ENCODE measurements around the gene CCK. TPM values are rescaled to one million over a fixed set of nuclear protein-coding genes. Genes with fewer than 3 reads are reported as not detected.

CCK gene, protein sequence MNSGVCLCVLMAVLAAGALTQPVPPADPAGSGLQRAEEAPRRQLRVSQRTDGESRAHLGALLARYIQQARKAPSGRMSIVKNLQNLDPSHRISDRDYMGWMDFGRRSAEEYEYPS
- total RNA-seq (not detected), polyA plus RNA-seq (under 1 TPM in 1 of 2 donors, not detected in 1; 0.63 TPM)
- long read RNA-seq, donor 1, partial matches to known transcripts, result 0 of 1 reads
- long read RNA-seq, donor 1, other reads (novel, unspliced or antisense), result 1 of 1 reads
- long read RNA-seq, donor 2, result 0 reads

DNA sequence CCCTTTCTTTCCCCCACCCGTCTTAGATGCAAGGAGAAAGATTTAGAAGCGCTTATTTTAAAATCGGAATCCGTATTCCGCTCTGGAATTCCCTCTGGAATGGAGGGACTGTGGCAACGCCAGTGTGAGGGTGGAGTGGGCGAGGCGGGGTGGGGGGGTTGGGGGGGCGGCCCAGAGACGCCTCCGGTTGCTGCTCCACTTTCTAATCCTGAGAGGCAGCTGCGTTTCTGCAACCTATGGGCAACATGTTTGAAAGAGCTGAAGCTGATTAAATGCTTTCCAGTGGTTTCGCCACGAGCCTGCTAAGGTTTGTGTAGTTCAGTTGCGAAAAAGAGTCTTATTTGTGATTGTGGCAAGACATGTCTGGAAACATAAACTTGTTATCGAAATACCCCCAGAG lies at the start of gene CCK:
Gene CCK (minus strand): TSS at position 101 of the 400 bp plus-strand sequence. CDS start 2,555 bp downstream, outside the sequence.
- Histone ChIP-seq H3K27ac (ENCODE audit: low read depth in 1 of 2, low read length in 2 of 2) (no peak within 1 kb of the TSS), H3K4me3 (ENCODE audit: low read length in 2 of 2) (no peak within 1 kb of the TSS), H3K9me3 (ENCODE audit: control insufficient read depth, low read length) (peaks cover 5% of the 10 kb centered on the region), H3K27me3 (ENCODE audit: control insufficient read depth in 1 of 2, insufficient read depth in 2 of 2, low read length in 1 of 2) (no peaks in the 10 kb centered on the region), H3K4me1 (ENCODE audit: control insufficient read depth in 1 of 2, insufficient read depth in 2 of 2, low read length in 2 of 2) (no peaks in the 10 kb centered on the region), H3K36me3 (ENCODE audit: control insufficient read depth in 1 of 2, insufficient read depth in 2 of 2, low read length in 1 of 2) (no peaks in the 10 kb centered on the region)
- no peak for ATAC-seq (ENCODE audit: low FRiP score)
- DNase-seq, result no peak
- intact Hi-C loops (cut with DNase I), result no loop called here
- WGBS, 2 donors, result 35 to 39% methylated on average over 16 of the region's 16 CpGs

DNA sequence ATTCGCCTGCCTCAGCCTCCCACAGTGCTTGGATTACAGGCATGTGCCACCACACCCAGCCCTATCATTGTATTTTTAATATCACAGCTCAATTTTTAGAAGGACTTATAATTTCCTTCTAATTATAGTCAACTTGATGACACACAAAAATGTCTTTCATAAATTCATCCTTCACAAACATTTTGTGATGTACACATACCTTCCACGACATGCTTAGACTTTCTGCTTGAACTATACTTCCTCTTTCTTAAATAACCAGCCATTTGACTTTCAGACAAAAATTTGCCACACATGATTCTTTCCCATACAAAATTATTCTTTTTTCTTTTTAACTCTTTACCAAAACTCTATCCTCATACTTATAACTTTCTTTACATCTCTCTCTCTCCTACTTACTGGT lies 48.4 kb upstream of the CCK start:
- WGBS, 2 donors, result 45 to 55% methylated on average over 2 of the region's 2 CpGs

DNA sequence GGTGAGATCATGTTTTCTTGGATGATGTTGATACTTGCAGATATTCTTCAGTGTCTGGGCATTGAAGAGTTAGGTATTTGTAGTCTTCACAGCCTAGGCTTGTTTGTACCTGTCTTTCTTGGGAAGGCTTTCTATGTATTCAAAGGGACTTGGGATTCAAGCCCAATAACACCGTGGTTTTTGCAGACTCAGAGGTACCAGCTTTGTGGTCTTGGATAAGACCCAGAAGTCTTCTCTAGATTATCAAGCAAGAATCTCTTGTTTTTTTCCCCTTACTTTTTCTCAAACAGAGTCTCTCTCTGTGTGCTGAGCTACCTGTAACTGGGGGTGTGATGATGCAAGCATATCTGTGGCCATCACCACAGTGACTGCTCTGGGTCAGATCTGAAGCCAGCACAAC lies 42.7 kb upstream of the CCK start:
- Histone ChIP-seq H3K27me3 (ENCODE audit: control insufficient read depth in 1 of 2, insufficient read depth in 2 of 2, low read length in 1 of 2) (no peaks in the 10 kb centered on the region), H3K4me3 (ENCODE audit: low read length in 2 of 2) (no peak overlapping the region), H3K27ac (ENCODE audit: low read depth in 1 of 2, low read length in 2 of 2) (no peak overlapping the region), H3K36me3 (ENCODE audit: control insufficient read depth in 1 of 2, insufficient read depth in 2 of 2, low read length in 1 of 2) (no peaks in the 10 kb centered on the region), H3K9me3 (ENCODE audit: control insufficient read depth, low read length) (no peaks in the 10 kb centered on the region), H3K4me1 (ENCODE audit: control insufficient read depth in 1 of 2, insufficient read depth in 2 of 2, low read length in 2 of 2) (no peaks in the 10 kb centered on the region)
- ATAC-seq (ENCODE audit: low FRiP score) (no peak), DNase-seq (no peak)
- 56 to 70% methylated on average over 1 of the region's 1 CpG for WGBS, 2 donors
- intact Hi-C loops (cut with DNase I), result no loop called here

More for the DNA sequence above, 48.4 kb upstream of the CCK start:
- no peaks in the 10 kb centered on the region for H3K27me3 ChIP-seq (ENCODE audit: control insufficient read depth in 1 of 2, insufficient read depth in 2 of 2, low read length in 1 of 2)
- DNase-seq (no peak), ATAC-seq (ENCODE audit: low FRiP score) (no peak)
- H3K4me1 ChIP-seq (ENCODE audit: control insufficient read depth in 1 of 2, insufficient read depth in 2 of 2, low read length in 2 of 2), result no peaks in the 10 kb centered on the region
- H3K27ac ChIP-seq (ENCODE audit: low read depth in 1 of 2, low read length in 2 of 2), result no peak overlapping the region
- no peaks in the 10 kb centered on the region for H3K9me3 ChIP-seq (ENCODE audit: control insufficient read depth, low read length)
- H3K4me3 ChIP-seq (ENCODE audit: low read length in 2 of 2), result no peak overlapping the region
- no peaks in the 10 kb centered on the region for H3K36me3 ChIP-seq (ENCODE audit: control insufficient read depth in 1 of 2, insufficient read depth in 2 of 2, low read length in 1 of 2)
- intact Hi-C loops (cut with DNase I), result no loop called here

DNA sequence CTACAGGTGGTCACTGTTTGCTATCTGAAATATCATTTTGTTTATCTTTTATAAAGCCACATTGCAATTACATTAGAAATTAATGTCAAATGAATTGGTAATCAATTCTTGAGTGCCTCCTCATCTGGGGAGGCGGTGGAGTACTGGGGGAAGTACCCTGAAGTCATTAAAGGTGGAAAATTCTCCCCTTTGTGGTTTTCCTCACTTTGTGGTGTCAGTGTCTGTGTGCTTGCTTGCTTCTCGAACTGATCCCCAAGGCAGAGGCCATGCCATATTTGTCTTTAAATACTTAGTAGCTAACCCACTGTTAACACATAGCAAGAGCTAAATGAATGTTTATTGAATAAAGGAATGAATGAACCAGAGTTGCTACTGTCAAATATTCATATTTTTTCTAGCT lies 40.5 kb upstream of the CCK start:
- no peak for DNase-seq
- intact Hi-C loops (cut with DNase I), result no loop called here
- no peak for ATAC-seq (ENCODE audit: low FRiP score)
- Histone ChIP-seq H3K9me3 (ENCODE audit: control insufficient read depth, low read length) (no peaks in the 10 kb centered on the region), H3K27me3 (ENCODE audit: control insufficient read depth in 1 of 2, insufficient read depth in 2 of 2, low read length in 1 of 2) (no peaks in the 10 kb centered on the region), H3K4me1 (ENCODE audit: control insufficient read depth in 1 of 2, insufficient read depth in 2 of 2, low read length in 2 of 2) (no peaks in the 10 kb centered on the region), H3K36me3 (ENCODE audit: control insufficient read depth in 1 of 2, insufficient read depth in 2 of 2, low read length in 1 of 2) (no peaks in the 10 kb centered on the region), H3K27ac (ENCODE audit: low read depth in 1 of 2, low read length in 2 of 2) (no peak overlapping the region), H3K4me3 (ENCODE audit: low read length in 2 of 2) (no peak overlapping the region)
- WGBS, 2 donors, result 52 to 55% methylated on average over 2 of the region's 2 CpGs

DNA sequence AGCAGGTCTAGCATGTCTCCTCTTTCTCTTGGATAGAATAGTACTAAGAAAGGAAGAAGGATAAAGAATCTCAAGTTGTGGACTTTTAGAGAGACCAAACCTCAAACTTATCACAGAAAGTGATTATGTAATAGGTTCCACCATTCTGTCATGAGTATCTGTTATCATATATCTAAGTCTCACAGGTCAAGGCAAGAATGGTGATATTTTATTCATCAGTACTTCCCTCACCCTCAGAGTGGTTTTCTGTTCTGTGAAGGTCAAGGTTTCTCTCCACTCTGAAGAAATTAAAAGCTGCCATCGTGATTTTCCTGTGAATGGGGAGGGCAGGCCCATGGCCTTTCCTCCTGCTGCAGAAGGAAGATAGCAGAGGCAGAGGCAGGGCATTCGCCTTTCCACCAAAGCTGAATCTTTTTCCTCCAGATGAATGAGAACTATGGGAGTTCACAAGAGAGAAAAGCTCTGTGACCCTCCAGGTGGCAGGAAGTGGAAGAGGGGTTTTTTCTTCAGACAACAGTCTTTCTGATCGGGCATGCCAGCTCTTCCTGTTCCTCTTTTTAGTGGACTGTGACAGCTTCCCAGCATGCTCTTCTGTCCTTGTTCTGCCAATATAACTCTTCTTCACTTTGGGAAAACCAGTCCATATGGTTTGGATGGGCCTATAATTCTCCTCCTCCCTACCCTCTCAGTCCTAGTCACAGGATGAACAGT lies 37.1 kb upstream of the CCK start:
- 41 to 51% methylated on average over 3 of the region's 3 CpGs for WGBS, 2 donors
- no peak for ATAC-seq (ENCODE audit: low FRiP score)
- Histone ChIP-seq H3K4me1 (ENCODE audit: control insufficient read depth in 1 of 2, insufficient read depth in 2 of 2, low read length in 2 of 2) (no peaks in the 10 kb centered on the region), H3K27me3 (ENCODE audit: control insufficient read depth in 1 of 2, insufficient read depth in 2 of 2, low read length in 1 of 2) (no peaks in the 10 kb centered on the region), H3K27ac (ENCODE audit: low read depth in 1 of 2, low read length in 2 of 2) (no peak overlapping the region), H3K9me3 (ENCODE audit: control insufficient read depth, low read length) (peaks cover 1% of the 10 kb centered on the region), H3K4me3 (ENCODE audit: low read length in 2 of 2) (no peak overlapping the region), H3K36me3 (ENCODE audit: control insufficient read depth in 1 of 2, insufficient read depth in 2 of 2, low read length in 1 of 2) (no peaks in the 10 kb centered on the region)
- no peak for DNase-seq
- intact Hi-C loops (cut with DNase I), result no loop called here

DNA sequence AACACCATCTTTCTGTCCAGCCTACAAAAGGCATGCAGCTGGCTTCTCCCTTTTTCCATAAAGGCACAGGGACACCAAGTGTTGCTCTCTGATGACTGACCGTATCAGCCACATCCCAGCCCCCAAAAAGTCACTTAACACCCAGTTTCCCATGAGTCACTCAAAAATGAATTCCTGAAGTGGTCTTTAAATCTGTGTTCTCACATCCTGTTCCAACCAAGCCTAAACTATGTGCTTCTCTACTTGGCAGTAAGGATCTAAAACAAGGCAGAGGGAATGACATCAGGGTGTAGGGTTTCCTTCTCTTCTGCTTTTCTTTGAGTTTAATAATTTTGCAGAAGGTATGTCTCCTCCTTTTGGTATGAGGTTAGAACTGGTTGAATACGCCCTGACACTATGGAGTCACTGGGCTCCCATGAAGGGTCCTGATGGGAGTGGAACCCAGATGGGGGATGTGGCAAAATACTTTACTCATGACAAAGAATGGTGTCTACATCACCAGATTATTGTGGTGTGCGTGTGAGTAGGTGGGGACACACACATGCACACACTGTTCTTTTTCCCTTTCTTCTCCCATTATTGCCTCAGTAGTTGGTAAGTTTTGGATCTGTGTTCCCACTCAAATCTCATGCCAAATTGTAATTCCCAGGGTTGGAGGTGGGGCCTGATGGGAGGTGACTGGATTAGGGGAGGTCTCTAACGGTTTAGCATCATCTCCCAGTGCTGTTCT lies 35.6 kb upstream of the CCK start:
- ATAC-seq (ENCODE audit: low FRiP score), result no peak
- DNase-seq, result no peak
- Histone ChIP-seq H3K9me3 (ENCODE audit: control insufficient read depth, low read length) (peaks cover 1% of the 10 kb centered on the region), H3K4me3 (ENCODE audit: low read length in 2 of 2) (no peak overlapping the region), H3K27ac (ENCODE audit: low read depth in 1 of 2, low read length in 2 of 2) (no peak overlapping the region), H3K27me3 (ENCODE audit: control insufficient read depth in 1 of 2, insufficient read depth in 2 of 2, low read length in 1 of 2) (no peaks in the 10 kb centered on the region), H3K36me3 (ENCODE audit: control insufficient read depth in 1 of 2, insufficient read depth in 2 of 2, low read length in 1 of 2) (no peaks in the 10 kb centered on the region), H3K4me1 (ENCODE audit: control insufficient read depth in 1 of 2, insufficient read depth in 2 of 2, low read length in 2 of 2) (no peaks in the 10 kb centered on the region)
- intact Hi-C loops (cut with DNase I), result no loop called here
- 44 to 63% methylated on average over 4 of the region's 4 CpGs for WGBS, 2 donors

DNA sequence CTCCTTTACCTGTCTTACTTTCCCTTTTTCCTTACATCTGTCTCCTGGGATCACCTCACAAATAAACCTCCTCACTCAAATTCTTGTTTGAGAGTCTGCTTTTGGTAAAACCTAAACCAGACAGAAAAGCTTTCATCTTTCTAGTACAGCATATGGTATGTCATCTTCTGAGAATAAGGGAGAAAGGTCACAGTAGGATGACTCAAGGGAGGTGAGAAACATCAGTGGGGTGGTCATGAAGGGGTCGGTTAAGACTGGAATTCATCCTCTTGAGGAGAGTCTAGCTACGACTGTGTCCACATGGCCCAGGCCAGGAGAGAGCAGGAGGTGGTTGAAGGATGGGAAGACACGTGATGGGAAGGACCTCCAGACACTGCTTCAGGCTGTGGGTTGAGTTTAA lies 34.8 kb upstream of the CCK start:
- Histone ChIP-seq H3K4me1 (ENCODE audit: control insufficient read depth in 1 of 2, insufficient read depth in 2 of 2, low read length in 2 of 2) (no peaks in the 10 kb centered on the region), H3K4me3 (ENCODE audit: low read length in 2 of 2) (no peak overlapping the region), H3K27me3 (ENCODE audit: control insufficient read depth in 1 of 2, insufficient read depth in 2 of 2, low read length in 1 of 2) (peaks cover 0 to 2% of the 10 kb centered on the region in 2 donors), H3K36me3 (ENCODE audit: control insufficient read depth in 1 of 2, insufficient read depth in 2 of 2, low read length in 1 of 2) (no peaks in the 10 kb centered on the region), H3K9me3 (ENCODE audit: control insufficient read depth, low read length) (peaks cover 1% of the 10 kb centered on the region), H3K27ac (ENCODE audit: low read depth in 1 of 2, low read length in 2 of 2) (no peak overlapping the region)
- DNase-seq (no peak), ATAC-seq (ENCODE audit: low FRiP score) (no peak)
- WGBS, 2 donors, result 69 to 73% methylated on average over 3 of the region's 3 CpGs
- intact Hi-C loops (cut with DNase I), result no loop called here

DNA sequence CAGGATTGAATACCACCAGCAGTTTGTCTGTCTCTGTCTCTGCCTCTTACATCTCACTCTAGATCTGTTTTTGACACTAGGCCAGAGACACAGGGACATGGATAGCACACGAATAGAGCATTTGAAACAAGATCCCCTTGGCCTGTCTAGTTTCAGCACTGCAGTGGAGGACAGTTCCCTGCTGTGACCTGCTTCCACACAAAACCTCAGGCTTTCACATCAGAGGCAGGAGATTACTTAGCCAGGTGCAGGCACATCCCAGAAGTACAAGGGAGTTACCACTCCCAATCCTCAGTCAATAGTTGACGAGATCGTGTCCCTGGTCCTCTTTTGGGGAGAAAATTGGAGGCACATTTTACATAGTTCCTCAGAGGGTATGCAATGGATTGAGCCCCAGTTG lies 34.0 kb upstream of the CCK start:
- H3K4me1 ChIP-seq (ENCODE audit: control insufficient read depth in 1 of 2, insufficient read depth in 2 of 2, low read length in 2 of 2), result no peaks in the 10 kb centered on the region
- WGBS, 2 donors, result 21 to 25% methylated on average over 3 of the region's 3 CpGs
- intact Hi-C loops (cut with DNase I), result no loop called here
- H3K27ac ChIP-seq (ENCODE audit: low read depth in 1 of 2, low read length in 2 of 2), result no peak overlapping the region
- no peaks in the 10 kb centered on the region for H3K36me3 ChIP-seq (ENCODE audit: control insufficient read depth in 1 of 2, insufficient read depth in 2 of 2, low read length in 1 of 2)
- peaks cover 0 to 2% of the 10 kb centered on the region in 2 donors for H3K27me3 ChIP-seq (ENCODE audit: control insufficient read depth in 1 of 2, insufficient read depth in 2 of 2, low read length in 1 of 2)
- H3K9me3 ChIP-seq (ENCODE audit: control insufficient read depth, low read length), result peaks cover 1% of the 10 kb centered on the region
- no peak overlapping the region for H3K4me3 ChIP-seq (ENCODE audit: low read length in 2 of 2)
- DNase-seq (no peak), ATAC-seq (ENCODE audit: low FRiP score) (no peak)

Data from aorta (tissue), 5 donors.